ENCODE measurements around the gene RNF222.

Gene RNF222

DNA sequence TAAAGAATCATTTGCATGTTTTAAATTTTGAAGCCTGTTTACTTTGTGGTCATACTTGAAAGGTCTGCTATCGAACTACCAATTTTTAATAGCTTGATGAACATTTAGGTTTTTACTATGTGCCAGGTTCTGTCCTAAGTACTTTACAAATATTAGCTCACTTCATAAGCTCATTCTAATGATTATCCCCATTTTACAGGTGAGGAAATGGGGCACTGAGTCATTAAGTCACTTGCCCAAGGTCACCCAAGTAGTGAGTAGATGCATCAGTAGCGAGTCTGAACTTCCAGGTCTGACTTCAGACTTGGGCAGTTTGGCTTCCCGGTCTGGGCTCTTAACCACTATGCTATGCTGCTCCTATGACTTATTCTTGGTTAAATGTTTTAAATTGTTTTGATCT lies 42.1 kb upstream of the RNF222 start:
- H3K27me3 ChIP-seq (replicated peaks; ENCODE audit: control insufficient read depth, insufficient read depth, low read length), result no peaks in the 10 kb centered on the region
- H3K4me3 ChIP-seq (replicated peaks; ENCODE audit: low read depth, low read length), result no peak overlapping the region
- TF ChIP-seq, protein P1, sequence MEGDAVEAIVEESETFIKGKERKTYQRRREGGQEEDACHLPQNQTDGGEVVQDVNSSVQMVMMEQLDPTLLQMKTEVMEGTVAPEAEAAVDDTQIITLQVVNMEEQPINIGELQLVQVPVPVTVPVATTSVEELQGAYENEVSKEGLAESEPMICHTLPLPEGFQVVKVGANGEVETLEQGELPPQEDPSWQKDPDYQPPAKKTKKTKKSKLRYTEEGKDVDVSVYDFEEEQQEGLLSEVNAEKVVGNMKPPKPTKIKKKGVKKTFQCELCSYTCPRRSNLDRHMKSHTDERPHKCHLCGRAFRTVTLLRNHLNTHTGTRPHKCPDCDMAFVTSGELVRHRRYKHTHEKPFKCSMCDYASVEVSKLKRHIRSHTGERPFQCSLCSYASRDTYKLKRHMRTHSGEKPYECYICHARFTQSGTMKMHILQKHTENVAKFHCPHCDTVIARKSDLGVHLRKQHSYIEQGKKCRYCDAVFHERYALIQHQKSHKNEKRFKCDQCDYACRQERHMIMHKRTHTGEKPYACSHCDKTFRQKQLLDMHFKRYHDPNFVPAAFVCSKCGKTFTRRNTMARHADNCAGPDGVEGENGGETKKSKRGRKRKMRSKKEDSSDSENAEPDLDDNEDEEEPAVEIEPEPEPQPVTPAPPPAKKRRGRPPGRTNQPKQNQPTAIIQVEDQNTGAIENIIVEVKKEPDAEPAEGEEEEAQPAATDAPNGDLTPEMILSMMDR (IDR thresholded peaks at IDR 0.05; ENCODE audit: insufficient read depth, low read length, poor library complexity, severe bottlenecking), result no peak
- H3K36me3 ChIP-seq (ENCODE audit: control insufficient read depth, insufficient read depth, low read length), result peaks cover 5% of the 10 kb centered on the region
- no peak for DNase-seq (ENCODE audit: extremely low read depth, insufficient read length)

DNA sequence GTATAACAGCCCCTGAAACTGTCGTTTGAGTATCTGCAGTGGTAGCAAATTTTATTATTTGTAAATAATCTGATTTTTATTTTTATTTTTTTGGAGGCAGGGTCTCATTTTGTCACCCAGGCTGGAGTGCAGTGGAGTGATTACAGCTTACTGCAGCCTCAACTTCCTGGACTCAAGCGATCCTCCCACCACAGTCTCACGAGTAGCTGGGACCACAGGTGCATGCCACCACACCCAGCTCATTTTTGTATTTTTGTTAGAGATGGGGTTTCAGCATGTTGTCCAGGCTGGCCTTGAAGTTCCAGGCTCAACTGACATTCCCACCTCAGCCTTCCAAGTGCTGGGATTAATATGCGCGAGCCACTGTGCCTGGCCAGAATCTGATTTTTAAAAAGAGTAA lies 40.8 kb upstream of the RNF222 start:
- no peaks in the 10 kb centered on the region for H3K27me3 ChIP-seq (replicated peaks; ENCODE audit: control insufficient read depth, insufficient read depth, low read length)
- TF ChIP-seq, protein P1 (IDR thresholded peaks at IDR 0.05; ENCODE audit: insufficient read depth, low read length, poor library complexity, severe bottlenecking), result no peak
- no peaks in the 10 kb centered on the region; the same call in 1 of the 2 replicates for H3K36me3 ChIP-seq (ENCODE audit: control insufficient read depth, insufficient read depth, low read length)
- no peak overlapping the region for H3K4me3 ChIP-seq (replicated peaks; ENCODE audit: low read depth, low read length)
- DNase-seq (ENCODE audit: extremely low read depth, insufficient read length), result no peak

DNA sequence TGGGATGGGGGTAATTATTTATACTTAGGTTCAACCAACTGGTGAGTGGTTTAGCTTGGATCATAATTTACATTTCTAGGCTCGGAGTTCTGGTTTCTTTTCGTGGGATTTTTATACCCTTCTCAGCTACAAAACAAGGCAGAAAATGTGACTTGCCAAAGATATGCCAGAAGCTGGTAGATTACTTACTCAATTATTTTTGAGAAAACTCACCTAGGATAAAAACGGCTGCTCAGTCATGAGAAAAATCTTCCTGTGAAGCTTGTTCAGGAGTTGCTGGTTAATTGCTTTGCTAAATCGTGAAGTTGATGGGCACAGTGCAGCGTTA lies 39.2 kb upstream of the RNF222 start:
- Histone ChIP-seq H3K36me3 (ENCODE audit: control insufficient read depth, insufficient read depth, low read length) (no peaks in the 10 kb centered on the region; the same call in 1 of the 2 replicates), H3K27me3 (replicated peaks; ENCODE audit: control insufficient read depth, insufficient read depth, low read length) (no peaks in the 10 kb centered on the region), H3K4me3 (replicated peaks; ENCODE audit: low read depth, low read length) (peak overlapping the region; percentile 93)
- DNase-seq (ENCODE audit: extremely low read depth, insufficient read length), result no peak
- TF ChIP-seq, protein P1 (IDR thresholded peaks at IDR 0.05; ENCODE audit: insufficient read depth, low read length, poor library complexity, severe bottlenecking), result no peak

DNA sequence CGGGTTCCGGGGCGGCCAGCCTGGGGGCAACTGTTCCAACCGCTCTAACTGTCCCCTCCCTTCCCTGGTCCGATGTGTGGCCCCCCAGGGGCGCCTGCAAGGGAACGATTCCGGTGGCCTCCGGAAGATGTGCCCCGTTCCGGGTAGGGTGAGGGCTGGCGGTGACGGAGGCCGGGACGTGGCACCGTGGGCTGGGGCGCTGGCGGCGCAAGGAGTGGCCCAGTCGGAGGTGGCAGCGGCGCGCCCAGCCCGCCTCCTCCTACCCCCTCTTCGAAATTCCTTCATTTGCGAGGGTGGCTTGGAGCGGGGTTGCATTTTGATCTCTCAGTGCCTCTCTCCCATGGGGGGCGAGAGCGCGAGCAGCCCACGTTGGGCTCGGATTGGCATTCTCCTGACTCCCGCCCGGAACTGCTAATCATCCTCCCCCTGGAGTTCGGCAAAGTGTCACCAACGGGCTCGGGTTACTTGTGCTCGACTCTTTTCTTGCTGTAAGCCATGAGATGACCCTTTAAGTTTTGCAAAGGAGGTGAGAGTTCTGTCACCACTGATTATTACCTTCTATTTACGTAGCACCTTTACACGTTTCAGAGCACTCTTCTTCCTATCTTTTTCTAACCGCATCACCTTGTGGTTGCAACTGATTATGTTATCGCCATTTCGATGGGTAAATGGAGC lies 38.7 kb upstream of the RNF222 start:
- Histone ChIP-seq H3K27me3 (replicated peaks; ENCODE audit: control insufficient read depth, insufficient read depth, low read length) (no peaks in the 10 kb centered on the region), H3K36me3 (ENCODE audit: control insufficient read depth, insufficient read depth, low read length) (no peaks in the 10 kb centered on the region; the same call in 1 of the 2 replicates), H3K4me3 (replicated peaks; ENCODE audit: low read depth, low read length) (peak overlapping the region; percentile 93)
- peak; percentile 72 for DNase-seq (ENCODE audit: extremely low read depth, insufficient read length)
- TF ChIP-seq, protein P1 (IDR thresholded peaks at IDR 0.05; ENCODE audit: insufficient read depth, low read length, poor library complexity, severe bottlenecking), result no peak

DNA sequence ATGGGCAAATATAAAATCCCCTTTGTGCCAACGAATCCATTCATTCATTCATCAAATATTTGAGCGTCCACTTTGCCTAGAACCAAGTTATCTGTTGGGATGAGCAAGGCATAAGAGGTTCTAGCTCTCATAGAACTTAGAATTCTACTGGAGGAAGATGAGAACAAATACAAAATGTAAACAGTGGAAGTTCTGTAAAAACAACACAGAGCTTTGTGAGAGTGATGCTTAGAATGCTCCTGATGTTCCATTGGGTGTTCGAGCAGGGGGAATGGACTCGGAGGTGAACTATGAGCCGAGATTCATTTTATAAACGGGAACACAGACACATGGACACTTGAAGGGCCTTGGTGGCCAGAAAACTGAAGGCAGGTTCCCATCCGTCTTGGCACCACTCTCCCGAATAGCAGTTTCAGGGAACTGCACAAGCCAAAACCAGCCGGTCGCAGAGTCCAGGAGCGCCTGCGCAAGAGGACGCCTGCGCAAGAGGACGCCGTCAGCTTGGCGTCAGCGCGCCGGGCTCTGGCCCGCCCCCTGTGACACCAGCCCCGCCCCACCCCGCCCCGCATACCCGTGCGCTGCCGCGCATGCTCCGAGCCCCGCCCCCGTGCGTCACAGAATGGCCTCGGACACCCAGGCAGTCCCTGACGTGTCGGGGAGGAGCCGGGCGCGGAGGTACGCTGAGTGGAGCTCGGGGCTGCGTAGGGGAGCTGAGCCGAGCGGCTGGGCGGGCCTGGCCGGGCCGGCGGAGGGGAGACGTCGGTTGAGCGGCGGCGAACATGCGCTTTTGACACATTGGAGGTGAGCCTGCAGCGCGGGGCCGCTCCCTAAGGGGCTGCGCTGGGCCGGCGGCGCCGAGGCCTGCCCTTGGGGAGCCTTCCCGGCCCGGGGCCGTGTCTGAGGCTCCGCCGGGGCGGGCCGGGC lies 37.9 kb upstream of the RNF222 start, which contains the start of gene NDEL1:
Gene NDEL1 (plus strand): TSS at position 640 of the 924 bp plus-strand sequence. CDS start 8,388 bp downstream, outside the sequence.
- DNase-seq (ENCODE audit: extremely low read depth, insufficient read length), result peak; percentile 98
- Histone ChIP-seq H3K4me3 (replicated peaks; ENCODE audit: low read depth, low read length) (peak within 1 kb of the TSS; percentile 93), H3K36me3 (ENCODE audit: control insufficient read depth, insufficient read depth, low read length) (no peaks in the 10 kb centered on the region; the same call in 1 of the 2 replicates), H3K27me3 (replicated peaks; ENCODE audit: control insufficient read depth, insufficient read depth, low read length) (no peaks in the 10 kb centered on the region)
- TF ChIP-seq, protein P1 (IDR thresholded peaks at IDR 0.05; ENCODE audit: insufficient read depth, low read length, poor library complexity, severe bottlenecking), result no peak
